Measurements from ENCODE around the gene CACNA1I.

CACNA1I gene

DNA sequence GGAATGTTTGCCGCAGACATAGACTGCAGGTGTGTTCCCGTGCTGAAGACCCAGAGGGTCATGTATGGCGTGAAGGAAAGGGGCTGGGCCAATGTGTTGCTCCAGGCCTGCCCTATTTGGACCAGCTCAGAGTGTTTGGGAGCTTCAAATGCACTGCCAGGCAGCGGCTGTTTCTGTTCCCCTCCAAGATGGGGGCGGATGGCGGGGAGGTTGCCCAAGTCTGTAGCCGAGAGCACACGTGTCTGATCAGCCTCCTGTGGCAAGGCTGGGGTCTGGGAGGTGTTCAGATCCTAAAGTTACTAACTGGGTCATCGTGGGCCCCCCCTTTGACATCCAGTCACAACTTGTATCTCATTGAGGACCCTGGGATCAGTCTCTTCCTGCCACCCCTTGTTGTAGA, 45.5 kb downstream of the CACNA1I start:
- ChIA-PET POLR2A (no interaction called here), CTCF (no interaction called here)
- no peak for DNase-seq
- H3K4me3 ChIP-seq (ENCODE audit: control insufficient read depth in 1 of 7, extremely low read depth in 1 of 7, insufficient read depth in 4 of 7, low read depth in 2 of 7, low read length in 6 of 7), result no peak overlapping the region
- WGBS (ENCODE audit: insufficient coverage), result 94% methylated on average over 6 of the region's 9 CpGs
- no peak overlapping the region for H3K27ac ChIP-seq (ENCODE audit: insufficient read depth in 1 of 2, low read depth in 1 of 2, low read length in 2 of 2, poor library complexity in 1 of 2, severe bottlenecking in 2 of 2)
- peaks cover 0 to 67% (median 9%) of the 10 kb centered on the region in 5 experiments for H3K27me3 ChIP-seq (replicated peaks in 2 of 5; ENCODE audit: control insufficient read depth in 4 of 5, insufficient read depth in 5 of 5, low read length in 4 of 5)
- peaks cover 0 to 12% (median 3%) of the 10 kb centered on the region in 5 experiments for H3K9me3 ChIP-seq (ENCODE audit: control extremely low read depth in 1 of 5, control insufficient read depth in 4 of 5, insufficient read depth in 2 of 5, low read depth in 1 of 5, low read length in 4 of 5)
- no peaks in the 10 kb centered on the region for H3K36me3 ChIP-seq (ENCODE audit: control insufficient read depth in 4 of 4, insufficient read depth in 4 of 4, low read length in 3 of 4)
- H3K4me1 ChIP-seq (ENCODE audit: control extremely low read depth in 1 of 4, control insufficient read depth in 4 of 4, insufficient read depth in 4 of 4, low read length in 3 of 4), result no peaks in the 10 kb centered on the region

DNA sequence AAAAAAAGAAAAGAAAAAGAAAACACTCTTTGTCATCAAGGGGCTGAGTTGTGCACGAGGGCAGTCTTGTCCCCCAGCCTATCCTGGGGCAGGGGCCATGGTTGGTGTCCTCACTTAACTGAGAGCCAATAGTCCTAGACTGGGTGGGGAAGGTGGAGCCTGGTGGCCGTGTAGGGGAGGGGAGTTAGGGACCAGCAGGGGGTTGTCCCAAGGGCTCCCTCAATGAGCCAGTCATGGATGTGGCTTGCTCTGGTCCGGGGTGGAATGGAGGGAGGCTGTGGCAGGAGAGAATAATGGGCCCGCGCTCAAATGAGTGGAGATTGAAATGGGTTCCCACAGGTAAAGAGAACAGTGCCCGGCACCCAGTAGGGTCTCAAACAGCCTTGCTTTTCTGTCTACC, 46.2 kb downstream of the CACNA1I start:
- no peak for DNase-seq
- Histone ChIP-seq H3K4me3 (ENCODE audit: control insufficient read depth in 1 of 7, extremely low read depth in 1 of 7, insufficient read depth in 4 of 7, low read depth in 2 of 7, low read length in 6 of 7) (no peak overlapping the region), H3K27ac (ENCODE audit: insufficient read depth in 1 of 2, low read depth in 1 of 2, low read length in 2 of 2, poor library complexity in 1 of 2, severe bottlenecking in 2 of 2) (no peak overlapping the region), H3K36me3 (ENCODE audit: control insufficient read depth in 4 of 4, insufficient read depth in 4 of 4, low read length in 3 of 4) (no peaks in the 10 kb centered on the region), H3K27me3 (replicated peaks in 2 of 5; ENCODE audit: control insufficient read depth in 4 of 5, insufficient read depth in 5 of 5, low read length in 4 of 5) (peaks cover 0 to 67% (median 9%) of the 10 kb centered on the region in 5 experiments), H3K4me1 (ENCODE audit: control extremely low read depth in 1 of 4, control insufficient read depth in 4 of 4, insufficient read depth in 4 of 4, low read length in 3 of 4) (no peaks in the 10 kb centered on the region), H3K9me3 (ENCODE audit: control extremely low read depth in 1 of 5, control insufficient read depth in 4 of 5, insufficient read depth in 2 of 5, low read depth in 1 of 5, low read length in 4 of 5) (peaks cover 0 to 7% (median 2%) of the 10 kb centered on the region in 5 experiments)
- CTCF ChIA-PET, result no interaction called here
- POLR2A ChIA-PET, result no interaction called here
- 60% methylated on average over 5 of the region's 6 CpGs for WGBS (ENCODE audit: insufficient coverage)

DNA sequence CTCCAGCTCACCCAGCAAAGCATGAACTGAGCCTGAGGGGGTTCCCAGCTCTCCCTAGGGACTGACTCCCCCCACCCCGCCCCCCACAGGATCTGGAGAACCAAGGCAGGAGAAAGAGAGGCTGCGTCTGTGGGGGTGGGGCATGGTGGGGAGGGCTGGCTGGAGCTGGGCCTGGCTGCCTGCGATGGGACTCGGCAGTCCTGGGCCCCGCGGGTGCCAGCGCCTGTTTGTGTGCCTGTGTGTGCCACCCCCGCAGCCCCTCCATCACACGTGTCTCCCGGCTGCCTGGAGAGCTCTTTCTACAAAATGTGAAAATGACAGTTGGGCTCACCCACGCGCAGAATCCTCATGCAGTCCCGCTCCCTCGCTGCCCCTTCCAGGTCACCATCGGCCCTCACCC, 46.8 kb downstream of the CACNA1I start:
- no peaks in the 10 kb centered on the region for H3K36me3 ChIP-seq (ENCODE audit: control insufficient read depth in 4 of 4, insufficient read depth in 4 of 4, low read length in 3 of 4)
- WGBS (ENCODE audit: insufficient coverage), result 11% methylated on average over 10 of the region's 15 CpGs
- H3K9me3 ChIP-seq (ENCODE audit: control extremely low read depth in 1 of 5, control insufficient read depth in 4 of 5, insufficient read depth in 2 of 5, low read depth in 1 of 5, low read length in 4 of 5), result peaks cover 0 to 2% (median under 1%) of the 10 kb centered on the region in 5 experiments
- peaks cover 0 to 70% (median 9%) of the 10 kb centered on the region in 5 experiments for H3K27me3 ChIP-seq (replicated peaks in 2 of 5; ENCODE audit: control insufficient read depth in 4 of 5, insufficient read depth in 5 of 5, low read length in 4 of 5)
- no peak overlapping the region for H3K27ac ChIP-seq (ENCODE audit: insufficient read depth in 1 of 2, low read depth in 1 of 2, low read length in 2 of 2, poor library complexity in 1 of 2, severe bottlenecking in 2 of 2)
- no peak for DNase-seq
- H3K4me3 ChIP-seq (ENCODE audit: control insufficient read depth in 1 of 7, extremely low read depth in 1 of 7, insufficient read depth in 4 of 7, low read depth in 2 of 7, low read length in 6 of 7), result no peak overlapping the region
- POLR2A ChIA-PET, result no interaction called here
- H3K4me1 ChIP-seq (ENCODE audit: control extremely low read depth in 1 of 4, control insufficient read depth in 4 of 4, insufficient read depth in 4 of 4, low read length in 3 of 4), result no peaks in the 10 kb centered on the region
- CTCF ChIA-PET, result interaction anchor here (1.1 kb wide), 1 partner anchor 9 kb away, joined by 3 read pairs; no protein-coding TSS in a partner anchor

DNA sequence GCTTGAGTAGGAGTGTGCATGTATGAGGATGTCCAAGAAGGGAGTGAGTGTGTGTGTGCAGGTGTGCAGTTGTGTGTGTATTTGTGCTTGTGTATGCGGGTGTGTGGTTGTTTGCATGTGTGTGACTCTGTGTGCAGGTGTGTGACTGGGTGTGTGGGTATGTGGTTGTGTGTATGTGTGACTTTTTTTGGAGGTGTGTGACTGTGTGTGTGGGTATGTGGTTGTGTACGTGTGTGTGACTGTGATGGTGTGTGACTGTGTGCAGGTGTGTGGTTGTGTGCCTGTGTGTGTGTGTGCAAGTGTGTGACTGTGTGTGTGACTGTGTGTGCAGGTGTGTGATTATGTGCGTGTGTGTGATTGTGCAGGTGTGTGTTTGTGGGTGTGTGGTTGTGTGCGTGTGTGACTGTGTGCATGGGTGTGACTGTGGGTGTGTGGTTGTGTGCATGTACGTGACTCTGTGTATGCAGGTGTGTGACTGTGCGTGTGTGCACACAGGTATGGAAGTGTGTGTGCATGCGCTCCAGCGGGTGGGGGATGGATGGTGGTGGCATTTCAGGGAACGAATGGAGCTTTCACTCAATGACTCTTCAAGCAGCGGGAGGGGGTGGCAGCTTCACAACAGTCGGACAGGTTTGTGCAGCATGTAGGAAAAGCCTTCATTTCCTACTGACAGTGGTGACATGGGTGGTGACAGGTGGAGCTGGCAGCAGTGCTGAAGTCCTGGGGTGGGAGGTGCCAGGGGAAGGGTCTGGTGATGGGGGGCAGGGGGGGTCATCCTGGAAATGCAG, 47.6 kb downstream of the CACNA1I start:
- peaks cover 0 to 75% (median 13%) of the 10 kb centered on the region in 5 experiments for H3K27me3 ChIP-seq (replicated peaks in 2 of 5; ENCODE audit: control insufficient read depth in 4 of 5, insufficient read depth in 5 of 5, low read length in 4 of 5)
- POLR2A ChIA-PET, result no interaction called here
- CTCF ChIA-PET, result interaction anchor here (1.0 to 1.6 kb wide), 3 partner anchors 9 to 730 kb away, joined by 3 to 5 read pairs (median 3); no protein-coding TSS in a partner anchor
- H3K4me1 ChIP-seq (ENCODE audit: control extremely low read depth in 1 of 4, control insufficient read depth in 4 of 4, insufficient read depth in 4 of 4, low read length in 3 of 4), result no peaks in the 10 kb centered on the region
- no peaks in the 10 kb centered on the region for H3K9me3 ChIP-seq (ENCODE audit: control extremely low read depth in 1 of 5, control insufficient read depth in 4 of 5, insufficient read depth in 2 of 5, low read depth in 1 of 5, low read length in 4 of 5)
- WGBS (ENCODE audit: insufficient coverage), result 75% methylated on average over 10 of the region's 11 CpGs
- H3K4me3 ChIP-seq (ENCODE audit: control insufficient read depth in 1 of 7, extremely low read depth in 1 of 7, insufficient read depth in 4 of 7, low read depth in 2 of 7, low read length in 6 of 7), result no peak overlapping the region
- H3K36me3 ChIP-seq (ENCODE audit: control insufficient read depth in 4 of 4, insufficient read depth in 4 of 4, low read length in 3 of 4), result no peaks in the 10 kb centered on the region
- H3K27ac ChIP-seq (ENCODE audit: insufficient read depth in 1 of 2, low read depth in 1 of 2, low read length in 2 of 2, poor library complexity in 1 of 2, severe bottlenecking in 2 of 2), result no peak overlapping the region
- DNase-seq, result no peak

DNA sequence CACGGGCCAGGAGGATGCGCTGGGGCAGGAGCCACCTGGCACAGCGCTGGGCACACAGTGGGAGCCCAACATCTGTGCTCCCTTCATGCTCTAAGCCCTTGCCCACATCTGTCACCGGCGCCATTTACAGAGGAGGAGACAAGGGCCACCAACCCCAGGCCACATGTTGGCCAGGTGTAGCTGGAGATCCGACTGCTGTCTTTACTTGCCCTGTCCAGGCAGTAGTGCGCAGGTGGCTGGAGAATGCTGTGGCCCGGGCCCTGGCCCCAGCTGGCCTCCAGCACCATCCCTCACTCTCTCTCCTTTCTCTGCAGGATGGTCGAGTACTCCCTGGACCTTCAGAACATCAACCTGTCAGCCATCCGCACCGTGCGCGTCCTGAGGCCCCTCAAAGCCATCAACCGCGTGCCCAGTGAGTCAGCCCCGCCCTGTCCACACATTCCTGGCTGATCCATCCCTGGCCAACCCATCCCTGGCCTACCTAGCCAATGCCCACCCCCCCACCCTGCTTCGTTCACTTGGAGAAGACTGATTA, 48.5 kb downstream of the CACNA1I start:
- WGBS (ENCODE audit: insufficient coverage), result 95% methylated on average over 15 of the region's 17 CpGs
- DNase-seq, result no peak
- Histone ChIP-seq H3K4me1 (ENCODE audit: control extremely low read depth in 1 of 4, control insufficient read depth in 4 of 4, insufficient read depth in 4 of 4, low read length in 3 of 4) (no peaks in the 10 kb centered on the region), H3K27ac (ENCODE audit: insufficient read depth in 1 of 2, low read depth in 1 of 2, low read length in 2 of 2, poor library complexity in 1 of 2, severe bottlenecking in 2 of 2) (no peak overlapping the region), H3K4me3 (ENCODE audit: control insufficient read depth in 1 of 7, extremely low read depth in 1 of 7, insufficient read depth in 4 of 7, low read depth in 2 of 7, low read length in 6 of 7) (no peak overlapping the region), H3K36me3 (ENCODE audit: control insufficient read depth in 4 of 4, insufficient read depth in 4 of 4, low read length in 3 of 4) (no peaks in the 10 kb centered on the region), H3K9me3 (ENCODE audit: control extremely low read depth in 1 of 5, control insufficient read depth in 4 of 5, insufficient read depth in 2 of 5, low read depth in 1 of 5, low read length in 4 of 5) (no peaks in the 10 kb centered on the region), H3K27me3 (replicated peaks in 2 of 5; ENCODE audit: control insufficient read depth in 4 of 5, insufficient read depth in 5 of 5, low read length in 4 of 5) (peaks cover 0 to 83% (median 14%) of the 10 kb centered on the region in 5 experiments)
- ChIA-PET POLR2A (no interaction called here), CTCF (interaction anchor here (1.0 to 1.6 kb wide), 2 partner anchors 406 to 729 kb away, joined by 3 to 5 read pairs; no protein-coding TSS in a partner anchor)

DNA sequence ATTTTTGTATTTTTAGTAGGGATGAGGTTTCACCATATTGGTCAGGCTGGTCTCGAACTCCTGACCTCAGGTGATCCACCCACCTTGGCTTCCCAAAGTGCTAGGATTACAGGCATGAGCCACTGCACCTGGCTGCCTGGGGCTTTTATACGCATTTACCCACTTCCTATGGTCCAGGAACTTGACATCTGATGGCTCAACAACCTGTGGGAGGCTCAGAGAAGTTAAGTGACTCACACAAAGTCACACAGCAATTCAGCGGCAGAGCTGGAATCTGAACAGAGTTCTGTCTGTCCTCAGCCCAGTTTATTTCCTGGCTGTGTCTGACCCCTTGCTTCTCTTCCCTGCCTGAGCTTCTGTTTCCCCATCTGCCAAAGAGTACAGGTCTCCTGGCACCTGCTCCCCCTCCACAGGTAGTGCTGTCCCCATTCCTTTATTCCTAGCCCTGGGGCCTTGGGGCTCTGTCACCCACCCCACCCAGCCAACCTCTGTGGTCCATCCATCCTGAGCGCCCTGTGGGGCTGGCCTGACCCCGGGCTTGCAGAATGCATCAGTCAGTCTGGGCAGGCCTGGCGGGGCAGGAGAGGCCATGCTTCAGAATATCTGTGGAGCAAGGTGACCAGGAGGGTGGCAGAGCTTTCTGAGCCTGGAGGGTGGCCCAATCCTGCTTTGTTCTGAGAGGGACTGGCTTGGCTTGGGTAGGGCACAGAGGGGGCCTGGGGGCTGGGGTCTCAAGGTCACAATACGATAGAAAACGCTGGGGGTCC, 50.6 kb downstream of the CACNA1I start:
- 84% methylated on average over 7 of the region's 8 CpGs for WGBS (ENCODE audit: insufficient coverage)
- H3K4me1 ChIP-seq (ENCODE audit: control extremely low read depth in 1 of 4, control insufficient read depth in 4 of 4, insufficient read depth in 4 of 4, low read length in 3 of 4), result peaks cover 0 to under 1% (median 0%) of the 10 kb centered on the region in 4 experiments
- H3K36me3 ChIP-seq (ENCODE audit: control insufficient read depth in 4 of 4, insufficient read depth in 4 of 4, low read length in 3 of 4), result no peaks in the 10 kb centered on the region
- no peak overlapping the region for H3K4me3 ChIP-seq (ENCODE audit: control insufficient read depth in 1 of 7, extremely low read depth in 1 of 7, insufficient read depth in 4 of 7, low read depth in 2 of 7, low read length in 6 of 7)
- no peak overlapping the region for H3K27ac ChIP-seq (ENCODE audit: insufficient read depth in 1 of 2, low read depth in 1 of 2, low read length in 2 of 2, poor library complexity in 1 of 2, severe bottlenecking in 2 of 2)
- ChIA-PET POLR2A (no interaction called here), CTCF (interaction anchor here (0.9 to 1.7 kb wide), 3 partner anchors 24 to 415 kb away, joined by 3 to 6 read pairs (median 3); no protein-coding TSS in a partner anchor)
- no peaks in the 10 kb centered on the region for H3K9me3 ChIP-seq (ENCODE audit: control extremely low read depth in 1 of 5, control insufficient read depth in 4 of 5, insufficient read depth in 2 of 5, low read depth in 1 of 5, low read length in 4 of 5)
- peaks cover 0 to 84% (median 11%) of the 10 kb centered on the region in 5 experiments for H3K27me3 ChIP-seq (replicated peaks in 2 of 5; ENCODE audit: control insufficient read depth in 4 of 5, insufficient read depth in 5 of 5, low read length in 4 of 5)
- no peak for DNase-seq
